H1 (cell line): ENCODE results near the gene SLC16A2. TPM values are rescaled to one million over a fixed set of nuclear protein-coding genes. Genes with fewer than 3 reads are reported as not detected.

Source experiments
- NRF1 ChIP-seq: IDR thresholded peaks from 2 replicates; pipeline ENCODE4 v1.6.1; 2011; ENCODE audit warnings: mild to moderate bottlenecking, low read depth, low read length, improper control_type of control experiment
- SP1 ChIP-seq: IDR thresholded peaks from 2 replicates; pipeline ENCODE4 v1.6.1; 2011; ENCODE audit warnings: low read depth, low read length
- SUZ12 ChIP-seq: fragments of 200-600 bp; sonication (generic); IDR thresholded peaks from 2 replicates; pipeline ENCODE4 v1.6.1; 2012; ENCODE audit warnings: mild to moderate bottlenecking, inconsistent platforms, low read length, moderate library complexity, mixed read lengths
- polyA plus RNA-seq, 7 experiments: library from polyadenylated mRNA; depleted of rRNA in 3 of 7; stranded (reverse) in 5 of 7; unstranded in 2 of 7; fragments of >200 nt in 5 of 7; fragments of 200-250 nt in 2 of 7; gene quantifications; 1 replicate in 5 of 7; 2 replicates in 1 of 7; 4 replicates in 1 of 7; pipeline versions ENCODE4 v1.2.1 to v1.2.3, GENCODE V29; 2011 to 2013; ENCODE audit warnings: missing spikeins in 2 of 7, mixed read lengths in 2 of 7
- total RNA-seq: library from RNA; stranded (reverse); fragmentation: NEBNext Ultra II Directional; extraction: Animal tissue kit (Norgen Biotek cat#: 25700); gene quantifications from 2 replicates; pipeline ENCODE4 v1.2.1, GENCODE V29; 2021

Gene SLC16A2
- total and polyA plus RNA-seq, 2 of the 8 experiments (the other 6 are each of a cell fraction or from before 2014, with no cell fraction given) = 24.4 to 32.2 TPM

DNA sequence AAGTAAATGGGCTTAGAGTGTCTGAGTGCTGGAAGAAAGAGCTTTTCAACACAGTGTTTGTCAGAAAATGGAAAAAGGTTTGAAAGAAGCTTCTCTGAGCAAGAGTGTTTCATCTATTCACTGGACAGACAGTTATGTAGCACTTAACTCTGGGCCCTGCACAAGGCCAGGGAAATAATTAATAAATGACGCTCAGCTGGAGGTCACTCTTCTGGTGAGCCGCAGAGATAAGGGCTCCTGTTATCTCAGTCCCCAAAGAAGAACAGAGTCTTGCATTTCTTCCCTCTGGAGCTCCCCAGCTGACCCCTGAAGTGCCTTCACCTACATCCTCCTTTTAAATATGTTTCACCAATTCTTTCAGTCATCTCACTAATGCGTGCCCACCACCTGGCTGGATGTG is 90.4 kb downstream of the SLC16A2 start (continued):
- no peak for TF ChIP-seq NRF1
- no peak for TF ChIP-seq SP1
- no peak for TF ChIP-seq SUZ12
